Stimulated activated CD4-positive, alpha-beta T cell treated with anti-CD3 and anti-CD28 coated beads, Interleukin-1b, Interleukin-23, amount 100 ng/mL, for 24 hours (primary cell): ENCODE data around the gene WSCD1.

Experiments used
- DNase-seq, 4 experiments: peaks; one replicate each; pipeline ENCODE4 v3.0.0-alpha.2; 2020; ENCODE audit warnings: low read depth in 4 of 4, low spot score in 1 of 4

The WSCD1 gene

GRCh38 chr17:6104956-6105648, 34.9 kb downstream of the WSCD1 start:
- no peak for DNase-seq

- DNase-seq = no peak
These were observed 35.4 kb downstream of the WSCD1 start for GRCh38 chr17:6105649-6106007.

GRCh38 chr17:6106212-6106611, 36.0 kb downstream of the WSCD1 start:
- DNase-seq = no peak

- DNase-seq = no peak
These were observed 37.6 kb downstream of the WSCD1 start for GRCh38 chr17:6107791-6108190.

GRCh38 chr17:6108382-6108781, 38.2 kb downstream of the WSCD1 start:
- no peak for DNase-seq

GRCh38 chr17:6108987-6109386, 38.8 kb downstream of the WSCD1 start:
- no peak for DNase-seq

- DNase-seq = no peak
These were observed 39.4 kb downstream of the WSCD1 start for GRCh38 chr17:6109536-6109935.

GRCh38 chr17:6110088-6110487, 39.9 kb downstream of the WSCD1 start:
- DNase-seq = no peak

DNA sequence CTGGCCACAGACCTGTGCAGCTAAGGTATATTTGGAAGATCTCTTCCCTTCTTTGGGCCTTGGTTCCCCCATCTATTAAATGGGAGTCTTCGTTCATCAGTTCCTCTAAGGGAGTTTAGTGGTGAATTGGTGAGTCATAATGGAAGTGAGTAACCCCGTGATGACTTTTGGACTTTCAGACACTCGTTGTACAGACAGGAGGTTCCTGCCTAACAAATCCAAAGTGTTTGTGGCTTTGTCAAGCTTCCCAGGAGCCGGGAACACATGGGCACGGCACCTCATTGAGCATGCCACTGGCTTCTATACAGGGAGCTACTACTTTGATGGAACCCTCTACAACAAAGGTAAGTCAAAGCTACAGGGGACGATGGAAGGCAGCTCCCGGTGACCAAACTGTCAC, 40.4 kb downstream of the WSCD1 start:
- no peak for DNase-seq

DNA sequence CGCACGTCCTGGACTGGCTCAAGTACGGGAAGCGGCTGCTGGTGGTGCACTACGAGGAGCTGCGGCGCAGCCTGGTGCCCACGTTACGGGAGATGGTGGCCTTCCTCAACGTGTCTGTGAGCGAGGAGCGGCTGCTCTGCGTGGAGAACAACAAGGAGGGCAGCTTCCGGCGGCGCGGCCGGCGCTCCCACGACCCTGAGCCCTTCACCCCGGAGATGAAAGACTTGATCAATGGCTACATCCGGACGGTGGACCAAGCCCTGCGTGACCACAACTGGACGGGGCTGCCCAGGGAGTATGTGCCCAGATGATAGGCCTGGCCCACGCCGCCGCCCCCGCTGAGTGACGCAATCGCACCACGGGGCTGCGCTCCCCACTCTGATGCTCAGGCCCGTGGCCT, 50.2 kb downstream of the WSCD1 start:
- no peak for DNase-seq

GRCh38 chr17:6124856-6125255, 54.7 kb downstream of the WSCD1 start:
- no peak for DNase-seq

DNA sequence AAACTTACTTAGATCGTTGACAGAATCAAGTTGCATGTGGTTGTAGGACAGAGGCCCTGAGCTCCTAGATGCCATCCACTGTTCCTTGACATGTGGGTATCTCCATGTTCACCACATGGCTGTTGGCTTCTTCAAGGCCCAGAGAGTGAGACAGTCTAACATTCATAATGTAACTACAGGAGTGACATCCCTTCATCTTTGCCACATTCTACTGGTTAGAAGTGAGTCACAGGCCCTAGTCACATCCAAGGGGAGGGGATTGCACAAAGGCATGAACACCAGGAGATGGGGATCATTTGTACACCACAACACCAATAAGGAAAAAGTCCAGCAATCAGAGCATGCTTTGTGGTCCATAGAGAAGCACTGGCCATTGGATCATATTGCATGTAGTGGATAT, 56.6 kb downstream of the WSCD1 start:
- no peak for DNase-seq

- DNase-seq = no peak
These were observed 64.5 kb downstream of the WSCD1 start for GRCh38 chr17:6134721-6135120.

DNA sequence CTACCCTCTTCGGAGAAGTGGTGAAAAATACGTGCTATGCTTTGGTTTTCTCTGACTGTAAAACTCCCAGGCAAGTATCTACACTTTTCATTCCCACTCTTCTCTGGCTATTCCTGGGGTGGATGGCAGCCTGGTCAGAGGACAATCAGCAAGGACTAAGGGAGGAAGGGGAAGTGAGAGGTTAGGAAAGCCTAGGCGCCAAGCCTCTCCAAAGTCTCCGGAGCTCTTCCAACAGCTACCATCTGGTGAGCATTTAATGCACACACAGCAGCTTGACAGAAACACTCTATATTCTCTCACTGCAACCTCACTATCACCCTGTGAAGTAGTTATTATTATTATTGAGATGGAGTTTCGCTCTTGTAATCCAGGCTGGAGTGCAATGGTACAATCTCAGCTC, 65.1 kb downstream of the WSCD1 start:
- DNase-seq = no peak

DNA sequence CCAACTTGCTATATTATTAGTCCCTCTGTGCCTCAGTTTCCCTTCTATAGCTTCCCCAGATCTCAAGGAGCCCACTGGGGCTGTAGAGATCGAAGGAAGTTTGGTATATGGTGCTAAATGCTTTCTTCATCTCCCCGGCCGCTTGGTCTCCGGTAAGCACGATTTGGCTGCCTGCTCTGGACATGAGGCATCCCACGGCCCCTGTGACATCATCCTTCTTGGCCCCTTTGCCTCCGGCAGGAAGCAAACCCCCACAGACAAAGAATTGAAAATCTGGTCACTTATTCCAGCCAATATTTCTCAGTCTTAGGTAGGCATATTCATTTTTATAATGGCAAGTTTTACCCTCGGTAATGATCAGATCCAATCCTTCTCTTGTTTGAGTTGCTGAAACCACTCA, 65.8 kb downstream of the WSCD1 start:
- DNase-seq = no peak

DNA sequence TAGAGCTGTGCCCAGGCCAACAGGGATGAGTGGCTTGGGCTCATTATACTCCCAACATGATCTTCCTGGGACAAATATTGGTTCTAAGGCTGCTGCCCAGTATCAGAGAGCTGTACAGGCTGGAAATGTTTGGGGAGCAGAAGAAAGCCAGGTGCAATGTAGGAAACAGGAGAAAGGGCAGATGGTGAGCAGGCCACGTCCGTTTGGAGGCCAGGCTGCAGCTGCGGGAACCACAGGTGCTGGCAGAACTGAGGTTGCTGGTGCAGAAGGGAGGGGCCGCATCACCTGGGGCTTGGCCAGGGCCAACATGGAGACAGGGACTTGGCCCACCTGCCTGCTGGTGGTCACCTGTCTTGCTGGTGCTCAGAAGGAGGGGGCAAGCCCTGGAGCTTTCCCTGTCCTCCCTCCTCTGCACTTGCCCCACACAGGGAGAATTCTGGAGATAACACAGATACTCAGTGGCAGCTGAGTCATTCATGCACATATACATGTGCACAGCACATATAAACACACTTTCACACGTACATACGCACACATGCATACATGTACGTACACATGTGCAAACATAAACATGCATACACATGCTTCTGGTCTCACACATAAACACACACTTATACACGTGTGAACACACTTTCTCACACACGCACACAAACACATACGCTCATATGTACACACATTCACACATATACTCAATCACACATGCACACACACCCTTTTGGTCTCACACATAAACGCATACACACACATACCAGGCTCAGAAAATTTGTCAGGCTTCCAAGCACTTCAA, 67.7 kb downstream of the WSCD1 start:
- DNase-seq = no peak

GRCh38 chr17:6138761-6139446, 68.7 kb downstream of the WSCD1 start:
- no peak for DNase-seq

DNA sequence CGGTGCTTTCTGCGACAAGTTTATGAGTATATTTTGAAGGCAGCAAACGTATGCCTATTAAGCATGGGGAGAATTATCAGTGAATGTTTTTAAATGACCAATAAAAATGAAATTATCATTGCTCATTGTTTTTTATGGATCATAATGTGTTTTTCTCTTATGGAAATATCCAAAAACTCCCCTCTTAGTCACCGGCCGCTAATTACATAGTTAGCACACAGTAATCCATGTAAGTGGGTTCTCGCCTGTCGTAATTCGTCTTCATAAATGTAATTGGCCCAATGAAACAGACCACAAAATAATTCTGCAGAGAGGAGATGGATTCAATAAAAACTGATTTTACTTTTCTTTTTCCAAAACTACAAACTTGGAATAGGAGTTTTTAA, 69.3 kb downstream of the WSCD1 start:
- no peak for DNase-seq

GRCh38 chr17:6140188-6140587, 70.0 kb downstream of the WSCD1 start:
- no peak for DNase-seq

- no peak for DNase-seq
These were observed 70.7 kb downstream of the WSCD1 start for GRCh38 chr17:6140728-6141330.

GRCh38 chr17:6142701-6143100, 72.5 kb downstream of the WSCD1 start:
- no peak for DNase-seq

DNA sequence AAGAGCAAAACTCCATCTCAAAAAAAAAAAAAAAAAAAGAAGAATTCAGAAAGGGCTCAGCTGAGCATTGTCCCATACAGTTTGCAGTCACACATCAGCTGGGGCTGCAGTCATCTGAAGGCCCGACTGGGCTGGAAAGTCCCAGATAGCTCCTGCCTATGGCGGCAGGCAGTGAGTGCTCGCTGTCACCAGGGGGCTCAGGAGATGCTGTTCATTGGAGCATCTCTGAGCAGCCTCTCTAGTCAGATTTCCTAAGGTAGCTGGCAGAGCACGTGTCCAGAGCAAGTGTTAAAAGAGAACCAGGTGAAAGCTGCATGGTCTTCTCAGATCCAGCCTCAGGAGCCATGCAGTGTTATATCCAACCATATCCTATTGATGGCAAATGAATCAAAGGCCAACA, 75.8 kb downstream of the WSCD1 start:
- DNase-seq = no peak
